Measurements from ENCODE around the gene CCDC142.
A peak's percentile ranks its signal among the peaks of the same experiment; 100 is the strongest.

Gene CCDC142, protein sequence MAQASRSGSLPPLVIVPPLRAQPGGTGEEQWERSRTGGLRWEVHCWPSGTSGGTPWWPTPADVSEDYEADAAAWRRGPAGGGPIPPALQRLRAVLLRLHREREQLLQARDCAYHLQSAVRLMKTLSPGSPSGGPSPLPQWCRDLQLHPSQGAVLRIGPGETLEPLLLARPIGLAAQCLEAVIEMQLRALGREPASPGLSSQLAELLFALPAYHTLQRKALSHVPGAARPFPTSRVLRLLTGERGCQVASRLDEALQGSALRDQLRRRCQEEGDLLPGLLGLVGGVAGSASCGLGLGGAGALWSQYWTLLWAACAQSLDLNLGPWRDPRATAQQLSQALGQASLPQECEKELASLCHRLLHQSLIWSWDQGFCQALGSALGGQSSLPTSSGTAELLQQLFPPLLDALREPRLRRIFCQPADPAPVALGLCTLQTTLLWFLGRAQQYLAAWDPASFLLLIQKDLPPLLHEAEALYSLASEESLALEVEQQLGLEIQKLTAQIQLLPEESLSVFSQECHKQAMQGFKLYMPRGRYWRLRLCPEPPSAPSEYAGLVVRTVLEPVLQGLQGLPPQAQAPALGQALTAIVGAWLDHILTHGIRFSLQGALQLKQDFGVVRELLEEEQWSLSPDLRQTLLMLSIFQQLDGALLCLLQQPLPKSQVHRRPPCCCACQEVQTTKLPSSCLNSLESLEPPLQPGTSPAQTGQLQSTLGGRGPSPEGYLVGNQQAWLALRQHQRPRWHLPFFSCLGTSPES

DNA sequence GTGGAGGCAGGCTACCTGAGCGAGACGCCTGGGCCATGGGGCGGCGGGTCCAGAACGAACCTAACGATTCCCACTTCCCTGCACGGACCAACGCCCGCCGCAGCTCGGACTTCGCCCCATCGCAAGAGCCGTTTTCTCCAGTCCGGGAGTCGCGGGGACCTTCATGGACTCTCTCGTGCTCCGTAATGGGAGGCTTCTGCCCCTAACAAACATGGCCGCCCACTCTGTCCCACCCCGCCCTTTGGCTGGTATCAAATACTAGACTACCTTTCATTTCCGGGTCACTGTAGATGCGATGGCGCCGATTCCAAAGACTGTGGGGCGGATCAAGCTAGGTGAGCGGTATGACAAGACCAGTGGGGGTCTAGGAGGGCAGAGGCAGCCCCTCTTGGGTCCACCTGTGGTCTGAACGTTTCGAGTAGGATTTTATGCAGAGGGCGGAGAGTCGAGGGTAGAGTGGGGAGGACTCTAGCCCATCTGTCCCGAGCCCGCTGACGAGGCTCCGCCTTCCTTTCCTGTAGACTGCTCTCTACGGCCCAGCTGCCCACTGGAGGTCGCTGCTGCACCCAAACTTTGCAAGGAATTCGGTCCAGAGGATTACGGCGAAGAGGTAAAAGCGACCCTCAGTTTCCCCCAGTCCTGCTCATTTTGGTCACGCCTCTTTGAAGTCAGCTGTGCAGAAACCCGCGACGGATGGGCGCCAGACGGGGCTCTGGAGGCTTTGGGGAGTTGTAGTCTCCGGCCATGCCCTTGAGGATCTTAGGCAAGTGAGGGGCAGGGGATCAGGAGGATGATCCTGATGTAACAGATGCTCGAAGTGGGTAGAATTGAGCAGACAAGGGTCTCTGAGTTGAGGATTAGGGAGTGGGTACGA, at the start of gene CCDC142, which contains the start of gene TTC31:
CCDC142 (minus strand) TSS at position 198 of the 874 bp plus-strand sequence; CDS start at position 37, 161 bp downstream.
TTC31 (plus strand) TSS at position 281 of the 874 bp plus-strand sequence; CDS start at position 296, 15 bp downstream.
- DNase-seq: peak; percentile 98 to 99
- TF ChIP-seq, protein P1, sequence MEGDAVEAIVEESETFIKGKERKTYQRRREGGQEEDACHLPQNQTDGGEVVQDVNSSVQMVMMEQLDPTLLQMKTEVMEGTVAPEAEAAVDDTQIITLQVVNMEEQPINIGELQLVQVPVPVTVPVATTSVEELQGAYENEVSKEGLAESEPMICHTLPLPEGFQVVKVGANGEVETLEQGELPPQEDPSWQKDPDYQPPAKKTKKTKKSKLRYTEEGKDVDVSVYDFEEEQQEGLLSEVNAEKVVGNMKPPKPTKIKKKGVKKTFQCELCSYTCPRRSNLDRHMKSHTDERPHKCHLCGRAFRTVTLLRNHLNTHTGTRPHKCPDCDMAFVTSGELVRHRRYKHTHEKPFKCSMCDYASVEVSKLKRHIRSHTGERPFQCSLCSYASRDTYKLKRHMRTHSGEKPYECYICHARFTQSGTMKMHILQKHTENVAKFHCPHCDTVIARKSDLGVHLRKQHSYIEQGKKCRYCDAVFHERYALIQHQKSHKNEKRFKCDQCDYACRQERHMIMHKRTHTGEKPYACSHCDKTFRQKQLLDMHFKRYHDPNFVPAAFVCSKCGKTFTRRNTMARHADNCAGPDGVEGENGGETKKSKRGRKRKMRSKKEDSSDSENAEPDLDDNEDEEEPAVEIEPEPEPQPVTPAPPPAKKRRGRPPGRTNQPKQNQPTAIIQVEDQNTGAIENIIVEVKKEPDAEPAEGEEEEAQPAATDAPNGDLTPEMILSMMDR (IDR thresholded peaks at IDR 0.05): peak; percentile 79 to 88
- Histone ChIP-seq H3K27ac (peak within 1 kb of the TSS; percentile 83 to 95), H3K9me3 (no peaks in the 10 kb centered on the region), H3K36me3 (peaks cover 17 to 50% (median 23%) of the 10 kb centered on the region in 3 donors), H3K27me3 (no peaks in the 10 kb centered on the region), H3K4me1 (peaks cover 0 to 35% (median 26%) of the 10 kb centered on the region in 4 donors), H3K4me3 (peak within 1 kb of the TSS; percentile 84 to 86)
- intact Hi-C loops (cut with DNase I; ENCODE audit: low total_unique reads): loop anchor here (2.0 to 5.0 kb wide), 2 partner anchors 28 to 44 kb away; partner anchors contain the start of genes AUP1, DQX1, HTRA2 and INO80B

DNA sequence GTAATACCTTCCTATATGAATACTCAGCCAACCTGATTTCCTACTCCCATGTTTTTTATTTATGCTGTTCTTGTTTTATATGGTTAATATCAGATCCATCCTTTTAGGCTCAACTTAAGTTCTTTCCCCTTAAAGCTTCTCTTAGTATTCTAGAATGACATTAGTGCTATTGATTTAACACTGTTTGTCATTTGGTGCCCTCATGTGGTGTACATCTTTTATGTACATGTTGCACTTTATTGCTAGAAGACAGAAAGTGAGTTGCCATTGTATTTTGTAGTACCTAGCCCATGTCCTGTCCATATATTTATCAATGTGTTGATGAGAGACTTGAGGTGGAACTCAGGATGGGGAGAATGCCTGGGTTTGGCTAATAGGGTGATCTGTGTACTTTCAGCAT, 49.4 kb upstream of the CCDC142 start:
- no peaks in the 10 kb centered on the region for H3K9me3 ChIP-seq
- H3K4me1 ChIP-seq: peaks cover 0 to 28% (median 25%) of the 10 kb centered on the region in 4 donors
- H3K36me3 ChIP-seq: peaks cover 8 to 35% (median 18%) of the 10 kb centered on the region in 3 donors
- no peak for DNase-seq
- no peak overlapping the region for H3K4me3 ChIP-seq
- intact Hi-C loops (cut with DNase I; ENCODE audit: low total_unique reads): no loop called here
- TF ChIP-seq, protein P1 (IDR thresholded peaks at IDR 0.05): no peak
- H3K27ac ChIP-seq: no peak overlapping the region
- H3K27me3 ChIP-seq: no peaks in the 10 kb centered on the region

DNA sequence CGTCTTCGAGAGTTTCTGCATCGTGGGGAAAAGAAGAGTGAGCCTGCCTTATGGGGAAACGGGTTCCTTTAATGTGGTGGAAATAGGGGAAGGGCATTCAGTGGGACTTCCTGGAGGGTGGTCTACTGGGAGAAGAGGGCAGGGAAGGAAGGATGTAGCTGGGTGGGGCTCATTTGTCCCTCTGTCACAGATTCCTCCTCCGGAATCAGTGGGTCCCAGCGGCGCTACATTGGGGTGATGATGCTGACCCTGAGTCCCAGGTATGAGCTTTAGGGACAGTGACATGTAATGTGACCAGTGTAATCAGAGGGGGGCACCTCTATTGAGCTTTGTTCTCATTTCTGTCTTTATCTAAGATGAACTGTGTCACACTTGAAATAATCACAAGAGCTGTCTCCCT, 48.9 kb upstream of the CCDC142 start:
- Histone ChIP-seq H3K4me3 (no peak overlapping the region), H3K36me3 (peaks cover 13 to 41% (median 24%) of the 10 kb centered on the region in 3 donors), H3K4me1 (peaks cover 0 to 28% (median 25%) of the 10 kb centered on the region in 4 donors), H3K9me3 (no peaks in the 10 kb centered on the region), H3K27ac (no peak overlapping the region), H3K27me3 (no peaks in the 10 kb centered on the region)
- intact Hi-C loops (cut with DNase I; ENCODE audit: low total_unique reads): no loop called here
- TF ChIP-seq, protein P1 (IDR thresholded peaks at IDR 0.05): no peak
- DNase-seq: no peak

DNA sequence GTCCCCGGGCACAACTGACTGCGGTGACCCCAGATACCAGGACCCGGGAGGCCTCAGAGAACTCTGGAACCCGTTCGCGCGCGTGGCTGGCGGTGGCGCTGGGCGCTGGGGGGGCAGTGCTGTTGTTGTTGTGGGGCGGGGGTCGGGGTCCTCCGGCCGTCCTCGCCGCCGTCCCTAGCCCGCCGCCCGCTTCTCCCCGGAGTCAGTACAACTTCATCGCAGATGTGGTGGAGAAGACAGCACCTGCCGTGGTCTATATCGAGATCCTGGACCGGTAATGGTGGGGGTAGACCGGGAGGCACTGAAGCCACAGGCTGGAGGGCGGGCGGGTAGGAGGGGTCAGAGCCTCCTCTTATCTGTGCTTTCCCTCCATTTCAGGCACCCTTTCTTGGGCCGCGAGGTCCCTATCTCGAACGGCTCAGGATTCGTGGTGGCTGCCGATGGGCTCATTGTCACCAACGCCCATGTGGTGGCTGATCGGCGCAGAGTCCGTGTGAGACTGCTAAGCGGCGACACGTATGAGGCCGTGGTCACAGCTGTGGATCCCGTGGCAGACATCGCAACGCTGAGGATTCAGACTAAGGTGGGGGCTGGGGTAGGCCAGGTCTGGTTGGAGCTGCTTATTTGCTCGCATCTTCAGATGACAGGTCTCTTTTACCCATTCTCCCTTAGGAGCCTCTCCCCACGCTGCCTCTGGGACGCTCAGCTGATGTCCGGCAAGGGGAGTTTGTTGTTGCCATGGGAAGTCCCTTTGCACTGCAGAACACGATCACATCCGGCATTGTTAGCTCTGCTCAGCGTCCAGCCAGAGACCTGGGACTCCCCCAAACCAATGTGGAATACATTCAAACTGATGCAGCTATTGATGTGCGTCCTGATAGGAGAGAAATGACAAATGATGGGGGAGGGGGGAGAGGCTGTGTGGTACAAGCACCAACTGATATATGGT, 47.7 kb upstream of the CCDC142 start:
- TF ChIP-seq, protein P1 (IDR thresholded peaks at IDR 0.05): no peak
- intact Hi-C loops (cut with DNase I; ENCODE audit: low total_unique reads): no loop called here
- Histone ChIP-seq H3K27me3 (no peaks in the 10 kb centered on the region), H3K9me3 (no peaks in the 10 kb centered on the region), H3K4me1 (peaks cover 0 to 28% (median 25%) of the 10 kb centered on the region in 4 donors), H3K4me3 (peak overlapping the region; percentile 78 to 98), H3K36me3 (peaks cover 21 to 52% (median 34%) of the 10 kb centered on the region in 3 donors), H3K27ac (peak overlapping the region; percentile 86)
- DNase-seq: peak in 1 of 2 donors; percentile 45

All from tibial artery (tissue), 4 donors.